NCI-H2107 (cell line): Measurements from ENCODE around the gene LIPC.

Experiments
- DNase-seq: peaks from one replicate; lab custom pipeline; 2025; lab: John Stamatoyannopoulos, UW

LIPC gene

GRCh38 chr15:58495891-58496408, 64.2 kb downstream of the LIPC start:
- DNase-seq: no peak

GRCh38 chr15:58497046-58497785, 65.4 kb downstream of the LIPC start:
- DNase-seq: no peak

GRCh38 chr15:58498821-58499580, 67.2 kb downstream of the LIPC start:
- no peak for DNase-seq

- DNase-seq: no peak
These were observed 69.2 kb downstream of the LIPC start for GRCh38 chr15:58501006-58501405.

GRCh38 chr15:58501636-58502188, 69.9 kb downstream of the LIPC start:
- no peak for DNase-seq

- DNase-seq: no peak
These were observed 71.6 kb downstream of the LIPC start for GRCh38 chr15:58503139-58504027.

- DNase-seq: no peak
These were observed 73.0 kb downstream of the LIPC start for GRCh38 chr15:58504674-58505234.

- DNase-seq: no peak
These were observed 73.8 kb downstream of the LIPC start for GRCh38 chr15:58505581-58505980.

- no peak for DNase-seq
These were observed 74.3 kb downstream of the LIPC start for GRCh38 chr15:58506064-58506490.

GRCh38 chr15:58506783-58507668, 75.2 kb downstream of the LIPC start:
- no peak for DNase-seq

GRCh38 chr15:58509556-58509955, 77.8 kb downstream of the LIPC start:
- no peak for DNase-seq

GRCh38 chr15:58510715-58511598, 79.2 kb downstream of the LIPC start:
- no peak for DNase-seq

GRCh38 chr15:58511599-58511987, 79.8 kb downstream of the LIPC start:
- DNase-seq: no peak

GRCh38 chr15:58512522-58512921, 80.7 kb downstream of the LIPC start:
- no peak for DNase-seq

GRCh38 chr15:58513008-58513407, 81.2 kb downstream of the LIPC start:
- DNase-seq: no peak

GRCh38 chr15:58513726-58514336, 82.0 kb downstream of the LIPC start:
- no peak for DNase-seq

GRCh38 chr15:58515807-58516206, 84.0 kb downstream of the LIPC start:
- no peak for DNase-seq

- DNase-seq: no peak
These were observed 85.5 kb downstream of the LIPC start for GRCh38 chr15:58517252-58517681.
